Right lung (tissue), 10 donors: ENCODE measurements around the gene CERS4. TPM values are rescaled to one million over a fixed set of nuclear protein-coding genes. Genes with fewer than 3 reads are reported as not detected.
"Not testable (repeated sequence)": the region's sequence is repeated elsewhere in the genome, so short reads cannot be mapped to it uniquely, and the experiment has no call there.

Source experiments
- DNase-seq, 2 donors: peaks; one replicate each; pipeline ENCODE4 v3.0.0-alpha.2; 2013
- long read RNA-seq, 8 donors: transcript quantifications; one replicate each; lab custom pipeline, GENCODE V29; 2026
- polyA plus RNA-seq, 5 donors: library from polyadenylated mRNA; unstranded; fragments of 120-200 nt; gene quantifications; one replicate each; pipeline versions ENCODE4 v1.2.1 to v1.2.3, GENCODE V29; 2013; ENCODE audit warnings: inconsistent platforms in 1 of 5, low replicate concordance in 1 of 5; ENCODE audit not compliant: insufficient read length in 5 of 5, insufficient read depth in 1 of 5

Gene CERS4, protein sequence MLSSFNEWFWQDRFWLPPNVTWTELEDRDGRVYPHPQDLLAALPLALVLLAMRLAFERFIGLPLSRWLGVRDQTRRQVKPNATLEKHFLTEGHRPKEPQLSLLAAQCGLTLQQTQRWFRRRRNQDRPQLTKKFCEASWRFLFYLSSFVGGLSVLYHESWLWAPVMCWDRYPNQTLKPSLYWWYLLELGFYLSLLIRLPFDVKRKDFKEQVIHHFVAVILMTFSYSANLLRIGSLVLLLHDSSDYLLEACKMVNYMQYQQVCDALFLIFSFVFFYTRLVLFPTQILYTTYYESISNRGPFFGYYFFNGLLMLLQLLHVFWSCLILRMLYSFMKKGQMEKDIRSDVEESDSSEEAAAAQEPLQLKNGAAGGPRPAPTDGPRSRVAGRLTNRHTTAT
- polyA plus RNA-seq: 10 to 100 TPM; 41.4 to 62.9 (median 53.1) TPM
- long read RNA-seq, donor 1, partial matches to known transcripts: 0 of 11 reads
- long read RNA-seq, donor 1, other reads (novel, unspliced or antisense): 0 of 11 reads
- long read RNA-seq, donor 2, partial matches to known transcripts: 189 of 196 reads
- long read RNA-seq, donor 2, other reads (novel, unspliced or antisense): 0 of 196 reads
- long read RNA-seq, donor 3, transcript CERS4-215 (2 exons, 710 nt): major isoform, 8 of 12 reads
- long read RNA-seq, donor 3, partial matches to known transcripts: 0 of 12 reads
- long read RNA-seq, donor 3, other reads (novel, unspliced or antisense): 0 of 12 reads
- long read RNA-seq, donor 4, partial matches to known transcripts: 12 of 16 reads
- long read RNA-seq, donor 4, other reads (novel, unspliced or antisense): 0 of 16 reads
- long read RNA-seq, donor 5, transcript CERS4-209 (11 exons, 1,637 nt): major isoform, 5 of 78 reads
- long read RNA-seq, donor 5, partial matches to known transcripts: 55 of 78 reads
- long read RNA-seq, donor 5, other reads (novel, unspliced or antisense): 10 of 78 reads
- long read RNA-seq, donor 6, partial matches to known transcripts: 0 of 11 reads
- long read RNA-seq, donor 6, other reads (novel, unspliced or antisense): 0 of 11 reads
- long read RNA-seq, donor 7, partial matches to known transcripts: 23 of 30 reads
- long read RNA-seq, donor 7, other reads (novel, unspliced or antisense): 0 of 30 reads
- long read RNA-seq, donor 8, partial matches to known transcripts: 0 of 4 reads
- long read RNA-seq, donor 8, other reads (novel, unspliced or antisense): 0 of 4 reads

DNA sequence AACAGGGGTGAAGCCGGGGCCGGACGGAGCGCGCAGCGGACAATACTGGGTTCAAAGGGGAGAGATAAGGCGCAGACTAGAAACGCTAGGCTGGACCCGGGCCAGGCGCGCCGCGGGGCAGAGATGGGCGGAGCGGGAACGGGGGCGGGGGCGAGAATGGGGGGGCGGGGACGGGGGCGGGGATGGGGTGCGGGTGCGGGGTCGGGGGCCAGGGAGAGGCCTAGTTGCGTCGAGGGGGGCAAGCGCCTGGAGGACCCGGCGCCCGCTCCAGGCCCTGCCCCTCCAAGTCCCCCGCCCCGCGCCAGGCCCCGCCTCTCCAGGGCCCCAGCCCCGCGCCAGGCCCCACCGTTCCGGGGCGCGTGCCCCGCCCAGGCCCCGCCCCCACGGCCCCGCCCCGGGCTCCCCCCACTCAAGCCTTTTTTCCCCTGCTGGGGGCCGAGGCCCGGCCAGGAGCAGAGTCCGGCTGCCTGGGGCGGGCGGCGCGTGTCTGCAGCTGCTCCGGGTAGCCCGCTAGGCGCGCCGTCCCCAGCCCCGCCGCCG lies at the start of gene CERS4:
Gene CERS4 (plus strand): TSS at position 449 of the 540 bp plus-strand sequence. CDS start 41,707 bp downstream, outside the sequence.
- DNase-seq: peak; percentile 65 to 76

DNA sequence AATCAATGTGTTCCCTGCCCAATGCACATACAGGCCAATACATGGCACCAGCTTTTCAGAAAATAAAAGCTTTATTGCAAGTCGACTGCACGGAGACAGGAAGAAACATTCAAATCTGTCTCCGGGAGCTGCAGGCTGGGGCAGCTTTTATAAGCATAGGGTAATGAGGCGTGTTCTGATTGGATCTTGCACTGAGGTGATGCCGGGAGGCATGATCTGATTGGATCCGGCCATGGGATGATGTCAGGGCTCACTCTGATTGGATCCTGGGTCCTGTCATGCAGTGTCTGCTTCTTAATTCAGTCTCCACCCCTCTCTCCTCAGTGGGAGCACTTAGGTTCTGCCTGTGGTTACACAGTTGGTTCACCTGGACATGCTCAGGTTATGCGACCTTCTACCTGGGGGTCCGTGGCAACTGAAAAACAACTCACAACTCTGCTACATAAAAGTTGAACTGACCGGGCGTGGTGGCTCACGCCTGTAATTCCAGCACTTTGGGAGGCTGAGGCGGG lies 48.0 kb upstream of the CERS4 start:
- DNase-seq: no peak

DNA sequence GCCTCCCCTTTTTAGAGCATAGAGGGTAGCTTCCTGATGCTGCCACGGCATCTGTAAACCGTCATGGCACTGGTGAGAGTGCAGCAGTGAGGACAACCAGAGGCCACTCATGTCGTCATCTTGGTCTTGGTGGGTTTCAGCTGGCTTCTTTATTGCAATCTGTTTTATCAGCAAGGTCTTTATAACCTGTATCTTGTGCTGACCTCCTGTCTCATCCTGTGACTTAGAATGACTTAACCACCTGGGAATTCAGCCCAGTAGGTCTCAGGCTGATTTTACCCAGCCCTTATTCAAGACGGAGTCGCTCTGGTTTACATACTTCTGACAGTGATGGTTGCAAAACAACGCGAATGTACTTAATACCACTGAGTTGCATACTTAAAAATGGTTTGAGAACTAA lies 45.4 kb upstream of the CERS4 start:
- DNase-seq: no peak

DNA sequence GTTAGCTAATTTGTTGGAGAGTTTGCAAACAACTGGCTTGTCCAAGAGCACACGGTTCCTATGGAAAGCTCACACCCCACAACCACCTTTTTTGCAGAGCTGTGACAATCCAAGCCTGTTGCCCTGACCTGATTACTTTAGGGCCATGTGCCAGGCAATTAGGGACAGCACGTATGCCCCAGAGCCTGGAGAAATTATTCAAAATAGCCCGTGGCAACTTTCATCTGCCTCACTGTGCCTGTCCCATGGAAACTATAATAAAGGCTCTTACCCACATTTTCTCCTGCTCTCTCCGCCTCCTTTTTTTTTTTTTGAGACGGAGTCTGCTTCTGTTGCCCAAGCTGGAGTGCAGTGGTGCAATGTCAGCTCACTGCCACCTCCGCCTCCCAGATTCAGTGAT lies 41.2 kb upstream of the CERS4 start:
- DNase-seq: no peak

DNA sequence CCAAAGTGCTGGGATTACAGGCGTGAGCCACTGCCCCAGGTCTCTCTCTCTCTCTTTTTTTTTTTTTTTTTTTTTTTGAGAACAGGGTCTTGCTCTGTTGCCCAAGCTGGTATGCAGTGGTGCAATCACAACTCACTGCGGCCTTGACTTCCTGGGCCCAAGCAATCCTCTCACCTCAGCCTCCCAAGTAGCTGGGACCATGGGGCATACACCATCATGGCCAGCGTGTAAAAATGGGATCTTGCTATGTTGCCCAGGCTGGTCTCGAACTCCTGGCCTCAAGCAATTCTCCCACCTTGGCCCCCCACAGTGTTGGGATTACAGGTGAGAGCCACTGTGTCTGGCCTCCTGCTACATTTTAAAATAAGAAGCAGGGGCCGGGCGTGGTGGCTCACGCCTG lies 40.6 kb upstream of the CERS4 start:
- no peak for DNase-seq

DNA sequence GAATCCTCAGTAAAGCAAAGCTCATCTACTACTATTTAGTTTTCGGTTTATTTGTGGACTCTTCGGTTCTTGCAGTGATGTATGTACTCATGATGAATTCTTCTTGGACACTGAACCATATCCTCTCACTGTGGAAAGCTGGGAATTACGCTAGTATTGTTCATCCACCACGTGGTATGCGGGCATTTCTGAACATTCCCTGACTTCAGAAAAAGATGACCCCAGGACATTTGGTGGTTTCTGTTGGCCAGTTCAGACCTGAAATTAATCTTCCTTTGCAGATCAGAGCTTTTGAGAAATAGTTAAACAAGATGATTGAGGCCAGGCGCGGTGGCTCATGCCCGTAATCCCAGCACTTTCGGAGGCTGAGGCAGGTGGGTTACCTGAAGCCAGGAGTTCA lies 34.5 kb upstream of the CERS4 start:
- no peak for DNase-seq

DNA sequence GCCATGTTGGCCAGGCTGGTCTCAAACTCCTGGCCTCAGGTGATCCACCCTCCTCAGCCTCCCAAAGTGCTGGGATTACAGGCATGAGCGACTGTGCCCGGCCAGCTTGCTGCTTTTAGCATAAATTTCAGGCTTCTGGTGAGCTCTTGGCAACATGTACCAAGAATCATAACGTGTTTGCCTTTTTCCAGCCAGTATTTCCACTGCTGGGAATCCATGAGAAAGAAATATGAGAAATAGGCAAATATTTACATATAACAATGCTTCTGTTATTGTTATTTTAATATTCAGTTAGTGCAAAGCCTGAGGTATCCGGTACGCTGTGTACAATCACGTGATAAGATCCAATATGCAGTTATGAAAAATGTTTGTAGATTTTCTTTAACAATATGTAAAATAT lies 29.2 kb upstream of the CERS4 start:
- no peak for DNase-seq

DNA sequence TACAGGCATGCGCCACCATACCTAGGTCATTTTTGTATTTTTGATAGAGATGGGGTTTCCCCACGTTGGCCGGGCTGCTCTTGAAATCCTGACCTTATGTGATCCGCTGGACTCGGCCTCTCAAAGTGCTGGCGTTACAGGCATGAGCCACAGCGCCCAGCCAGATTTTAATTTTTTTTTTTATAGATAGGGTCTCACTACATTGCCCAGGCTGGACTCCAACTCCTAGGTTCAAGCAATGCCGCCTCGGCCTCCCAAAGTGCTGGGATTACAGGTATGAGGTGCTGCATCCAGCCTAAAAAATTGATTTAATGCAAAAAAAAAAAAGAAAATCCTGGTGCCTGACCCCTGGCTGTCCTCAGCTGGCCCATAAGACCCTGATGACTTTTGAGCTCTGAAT lies 24.9 kb upstream of the CERS4 start:
- no peak for DNase-seq

DNA sequence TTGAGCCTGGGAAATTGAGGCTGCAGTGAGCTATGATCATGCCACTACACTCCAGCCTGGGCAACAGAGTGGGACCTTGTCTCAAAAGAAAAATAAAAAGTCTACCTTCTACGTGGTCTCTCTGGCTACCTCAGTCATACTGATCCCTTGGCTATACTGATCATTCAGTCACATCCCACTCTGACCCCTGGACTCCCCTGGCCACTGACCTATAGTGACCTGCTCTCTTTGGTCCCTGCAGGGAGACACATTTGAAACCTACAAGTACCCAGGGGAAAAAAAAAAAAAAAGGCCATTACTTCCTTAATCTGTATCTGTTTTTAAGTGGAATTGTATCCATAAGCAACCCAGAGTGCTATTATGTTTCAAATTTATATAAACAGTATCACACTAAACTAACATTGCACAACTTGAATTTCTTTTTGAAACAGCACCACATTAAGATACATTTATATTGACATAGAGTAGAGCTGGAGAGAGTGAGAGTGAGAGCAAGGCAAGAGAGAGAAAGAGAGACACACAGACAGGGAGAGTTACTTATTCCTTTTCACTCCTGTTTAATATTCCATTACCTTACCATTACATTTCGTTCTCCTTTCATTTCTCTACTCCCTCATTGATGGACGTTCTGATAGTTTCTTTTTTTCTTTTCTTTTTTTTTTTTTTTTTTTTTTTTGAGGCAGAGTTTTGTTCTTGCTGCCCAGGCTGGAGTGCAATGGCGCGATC lies 23.7 kb upstream of the CERS4 start:
- no peak for DNase-seq

DNA sequence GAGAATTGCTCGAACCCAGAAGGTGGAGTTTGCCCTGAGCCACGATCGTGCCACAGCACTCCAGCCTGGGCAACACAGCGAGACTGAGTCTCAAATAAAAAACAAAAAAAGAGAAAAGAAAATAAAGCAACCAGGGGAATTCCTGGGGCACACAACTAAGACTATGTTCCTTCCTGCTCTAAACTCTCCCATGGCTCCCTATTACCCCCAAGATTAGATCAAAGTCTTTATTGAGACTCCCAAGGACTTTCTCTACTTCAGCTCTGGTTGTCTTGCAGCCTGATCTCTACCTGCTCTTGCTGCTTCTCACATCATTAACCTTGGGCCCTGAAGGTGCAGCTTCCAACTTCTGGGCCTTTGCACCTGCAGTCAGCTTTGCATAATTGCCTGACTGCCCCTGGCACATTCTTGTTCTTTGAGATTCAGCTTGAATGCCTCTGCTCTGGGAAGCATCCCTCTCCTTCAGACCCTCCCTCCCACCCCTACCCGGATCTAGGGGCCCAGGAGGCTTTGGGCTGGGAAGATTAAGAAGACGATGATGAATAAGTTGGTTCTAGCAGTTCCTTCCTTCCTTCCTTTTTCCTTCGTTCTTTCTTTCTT lies 16.8 kb upstream of the CERS4 start:
- DNase-seq: no peak

DNA sequence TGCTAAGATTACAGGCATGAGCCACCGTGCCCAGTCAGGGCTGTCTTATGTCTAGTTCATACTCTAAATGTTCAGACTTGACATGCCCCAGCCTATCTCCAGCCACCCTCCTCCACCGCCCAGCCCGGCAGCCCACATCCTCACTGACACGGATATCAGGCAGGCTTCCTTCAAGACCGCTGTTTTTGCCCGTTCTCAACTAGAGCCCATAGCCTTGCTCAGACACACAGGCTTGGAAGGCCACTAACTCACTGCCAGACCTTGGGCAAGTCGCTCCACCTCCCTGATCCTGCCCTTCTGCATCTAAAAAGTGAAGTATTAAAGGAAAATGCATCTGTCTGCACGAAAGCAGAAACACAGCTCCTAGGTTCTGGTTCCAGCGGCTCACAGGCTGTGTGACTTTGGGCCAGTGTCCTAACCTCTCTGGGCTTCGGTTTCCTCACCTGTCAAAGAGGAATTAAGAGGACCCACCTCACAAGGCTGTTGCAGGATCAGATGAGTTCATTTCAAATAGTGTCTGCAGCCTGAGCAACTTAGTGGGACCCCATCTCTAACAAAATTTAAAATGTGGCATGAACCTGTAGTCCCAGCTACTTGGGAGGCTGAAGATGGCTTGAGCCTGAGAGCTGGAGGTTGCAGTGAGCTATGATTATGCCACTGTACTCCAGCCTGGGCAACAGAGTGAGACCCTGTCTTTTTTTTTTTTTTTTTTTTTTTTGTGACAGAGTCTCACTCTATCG lies 14.5 kb upstream of the CERS4 start:
- no peak for DNase-seq

DNA sequence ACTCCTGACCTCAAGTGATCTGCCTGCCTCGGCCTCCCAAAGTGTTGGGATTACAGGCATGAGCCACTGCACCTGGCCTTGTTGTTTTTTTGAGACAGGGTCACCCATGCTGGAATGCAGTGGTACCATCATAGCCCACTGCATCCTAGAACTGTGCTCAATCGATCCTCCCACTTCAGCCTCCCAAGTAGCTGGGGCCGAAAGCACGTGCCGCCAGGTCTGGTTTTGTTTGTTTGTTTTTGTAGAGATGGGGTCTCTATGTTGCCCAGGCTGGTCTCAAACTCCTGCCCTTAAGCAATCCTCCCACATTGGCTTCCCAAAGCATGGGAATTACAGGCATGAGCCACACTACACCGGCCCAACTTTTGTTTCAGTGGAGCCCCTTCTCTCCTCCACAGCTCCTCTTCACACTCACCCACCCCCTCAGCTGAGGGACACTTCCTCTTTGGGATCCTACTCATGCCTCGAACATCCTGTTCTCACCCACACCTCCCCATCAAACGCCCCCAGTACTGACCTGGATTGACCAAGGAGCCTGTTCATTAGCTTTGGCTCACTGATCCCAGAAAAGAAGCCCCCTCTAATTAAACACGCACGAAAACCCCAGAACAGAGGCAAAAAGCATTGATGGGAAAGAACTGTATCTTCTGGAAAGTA lies 12.8 kb upstream of the CERS4 start:
- no peak for DNase-seq

DNA sequence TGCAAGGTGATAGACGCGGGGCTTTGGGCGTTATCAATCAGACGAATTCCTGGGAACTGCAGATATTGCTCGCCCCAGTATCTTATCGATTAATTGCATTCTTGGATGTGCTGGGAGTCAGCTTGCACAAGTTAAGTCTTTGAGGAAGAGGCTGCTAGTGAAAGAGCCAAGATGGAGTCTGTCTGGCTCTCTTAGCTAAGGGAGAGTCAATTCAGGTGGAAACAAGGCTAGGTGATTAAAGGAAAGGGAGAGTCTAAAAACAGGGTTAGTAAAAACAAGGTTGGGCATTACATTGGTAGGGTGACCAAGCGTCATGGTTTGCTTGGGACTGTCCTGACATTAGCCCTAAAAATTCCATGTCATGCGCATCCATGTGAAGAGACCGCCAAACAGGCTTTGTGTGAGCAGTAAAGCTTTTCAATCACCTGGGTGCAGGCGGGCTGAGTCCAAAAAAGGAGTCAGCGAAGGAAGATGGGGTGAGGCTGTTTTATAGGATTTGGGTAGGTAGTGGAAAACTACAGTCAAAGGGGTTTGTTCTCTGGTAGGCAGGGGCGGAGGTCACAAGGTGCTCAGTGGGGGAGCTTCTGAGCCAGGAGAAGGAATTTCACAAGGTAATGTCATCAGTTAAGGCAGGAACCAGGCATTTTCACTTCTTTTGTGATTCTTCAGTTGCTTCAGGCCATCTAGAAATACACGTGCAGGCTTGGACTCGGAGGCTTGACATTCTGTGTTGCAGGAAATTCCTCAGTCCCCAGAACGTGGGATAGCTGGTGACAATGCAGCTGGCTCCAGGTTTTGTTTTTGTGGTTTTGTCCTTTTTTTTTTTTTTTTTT lies 5.7 kb upstream of the CERS4 start:
- DNase-seq: not testable (repeated sequence)

DNA sequence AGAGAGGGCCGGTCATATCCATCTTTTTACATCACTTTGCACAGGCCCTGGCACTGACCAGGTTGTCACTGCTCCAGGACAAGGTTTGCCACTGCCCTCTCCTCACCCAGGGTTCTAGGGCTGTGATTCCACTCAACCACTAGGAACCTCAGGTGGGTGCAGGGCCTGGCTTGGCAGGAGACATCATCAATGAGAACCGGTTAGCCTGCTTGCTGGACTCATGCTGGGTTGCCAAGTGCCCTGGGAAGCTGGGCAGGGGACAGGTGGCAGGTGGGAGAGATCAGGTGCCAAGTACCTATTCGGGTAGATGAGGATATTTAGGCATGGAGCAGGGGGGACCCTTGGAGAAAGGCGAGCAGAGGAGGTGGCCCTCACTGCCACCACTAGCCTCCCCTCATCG lies 4.2 kb upstream of the CERS4 start:
- peak; percentile 36 to 51 for DNase-seq

DNA sequence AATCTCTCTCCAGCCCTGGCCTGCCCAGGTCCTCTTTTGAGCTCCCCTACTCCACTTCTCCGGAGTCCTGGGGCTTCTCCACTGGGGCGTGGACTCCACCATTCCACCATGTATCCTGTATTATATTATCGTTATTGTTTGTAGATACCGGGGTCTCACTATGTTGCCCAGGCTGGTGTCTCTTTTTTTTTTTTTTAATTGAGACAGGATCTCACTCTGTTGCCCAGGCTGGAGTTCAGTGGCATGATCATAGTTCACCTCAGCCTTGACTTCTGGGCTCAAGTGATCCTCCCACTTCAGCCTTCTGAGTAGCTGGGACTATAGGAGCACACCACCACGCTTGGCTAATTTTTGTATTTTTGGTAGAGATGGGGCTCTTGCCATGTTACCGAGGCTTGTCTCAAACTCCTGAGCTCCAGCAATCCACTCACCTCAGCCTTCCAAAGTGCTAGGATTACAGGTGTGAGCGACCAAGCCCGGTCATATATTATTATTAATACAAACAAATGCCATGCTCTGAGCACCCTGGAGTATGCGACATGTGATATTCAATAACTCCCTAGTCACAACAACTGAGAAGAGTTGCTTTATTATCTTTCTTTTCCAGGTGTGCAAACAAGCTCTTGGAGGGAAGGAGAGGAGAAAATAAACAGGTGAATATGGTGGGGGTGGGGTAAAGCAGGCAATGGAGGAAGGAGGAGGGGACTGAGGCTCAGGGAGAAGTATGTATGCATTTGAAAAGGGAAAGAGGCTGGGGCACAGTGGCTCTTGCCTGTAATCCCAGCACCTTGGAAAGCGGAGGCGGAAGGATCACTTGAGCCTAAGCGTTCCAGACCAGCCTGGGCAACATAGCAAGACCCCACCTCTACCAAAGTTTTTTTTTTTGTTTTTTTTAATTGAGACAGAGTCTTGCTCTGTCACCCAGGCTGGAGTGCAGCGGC lies 2.8 kb upstream of the CERS4 start:
- DNase-seq: no peak

DNA sequence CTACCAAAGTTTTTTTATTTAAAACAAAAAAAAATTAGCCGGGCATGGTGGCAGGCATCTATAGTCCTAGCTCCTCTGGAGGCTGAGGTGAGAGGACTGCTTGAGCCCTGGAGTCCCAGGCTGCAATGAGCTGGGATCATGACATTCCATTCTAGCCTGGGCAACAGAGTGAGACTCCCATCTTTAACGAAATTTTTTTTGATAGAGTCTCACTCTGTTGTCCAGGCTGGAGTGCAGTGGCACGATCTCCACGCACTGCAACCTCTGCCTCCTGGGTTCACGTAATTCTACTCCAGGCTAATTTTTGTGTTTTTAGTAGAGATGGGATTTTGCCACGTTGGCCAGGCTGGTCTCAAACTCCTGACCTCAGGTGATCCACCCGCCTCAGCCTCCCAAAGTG lies 1.8 kb upstream of the CERS4 start:
- DNase-seq: not testable (repeated sequence)
